GM10266 (cell line): ENCODE measurements around the gene PLPPR3.
"Not testable (repeated sequence)": the region's sequence is repeated elsewhere in the genome, so short reads cannot be mapped to it uniquely, and the experiment has no call there.

Experiments used
- DNase-seq: peaks from one replicate; pipeline ENCODE4 v3.0.0; 2012; ENCODE audit errors: extremely low spot score
- CTCF ChIP-seq: IDR thresholded peaks from 2 replicates; pipeline ENCODE4 v1.5.1; 2012; ENCODE audit warnings: mild to moderate bottlenecking, low read depth; ENCODE audit not compliant: control insufficient read depth, insufficient read depth; ENCODE audit errors: missing control alignments

PLPPR3 gene

GRCh38 chr19:858868-859843 is 37.4 kb upstream of the PLPPR3 start, which contains the start of gene CFD:
Gene CFD (plus strand): TSS chr19:859664. CDS start chr19:859690, 26 bp downstream.
- no peak for DNase-seq
- TF ChIP-seq CTCF, result no peak

GRCh38 chr19:858284-858683 is 36.5 kb upstream of the PLPPR3 start:
- DNase-seq, result no peak
- no peak for TF ChIP-seq CTCF

GRCh38 chr19:855566-856120 is 33.9 kb upstream of the PLPPR3 start:
- no peak for TF ChIP-seq CTCF

GRCh38 chr19:855142-855541 is 33.4 kb upstream of the PLPPR3 start:
- TF ChIP-seq CTCF, result no peak
- DNase-seq, result no peak

More at GRCh38 chr19:855566-856120, 33.9 kb upstream of the PLPPR3 start:
- no peak for DNase-seq

GRCh38 chr19:854549-854948 is 32.8 kb upstream of the PLPPR3 start:
- no peak for TF ChIP-seq CTCF
- DNase-seq, result no peak

GRCh38 chr19:853614-854220 is 32.0 kb upstream of the PLPPR3 start:
- DNase-seq, result not testable (repeated sequence)

GRCh38 chr19:853014-853585 is 31.3 kb upstream of the PLPPR3 start:
- no peak for TF ChIP-seq CTCF
- DNase-seq, result no peak
